H1 (cell line): ENCODE results near the gene WTIP.

Experiments
- ASH2L ChIP-seq: fragments of 200-600, 300-600 bp; sonication (generic); IDR thresholded peaks from one replicate; pipeline ENCODE4 v1.7.1; 2017; ENCODE audit warnings: low read length
- CBX5 ChIP-seq: fragments of 300-800, 300-1000 bp; sonication (generic); IDR thresholded peaks from 2 replicates; pipeline ENCODE4 v1.7.1; 2016; ENCODE audit warnings: antibody characterized with exemption, low read length, low read depth
- CTCF ChIP-seq, 3 experiments: IDR thresholded peaks; 1 replicate in 2 of 3; 2 replicates in 1 of 3; pipeline versions ENCODE4 v1.5.1 to v1.6.1; 2011; ENCODE audit warnings: low read length in 3 of 3, mild to moderate bottlenecking in 3 of 3, inconsistent platforms in 2 of 3, low read depth in 1 of 3, moderate library complexity in 1 of 3; ENCODE audit not compliant: insufficient read depth in 1 of 3; ENCODE audit errors: control extremely low read depth in 1 of 3
- RXRA ChIP-seq: IDR thresholded peaks from 2 replicates; pipeline ENCODE4 v1.6.1; 2011; ENCODE audit warnings: low read depth, mild to moderate bottlenecking, low read length, moderate library complexity; ENCODE audit not compliant: insufficient read depth
- SUZ12 ChIP-seq: fragments of 200-600 bp; sonication (generic); IDR thresholded peaks from 2 replicates; pipeline ENCODE4 v1.6.1; 2012; ENCODE audit warnings: mild to moderate bottlenecking, inconsistent platforms, low read length, moderate library complexity, mixed read lengths

GRCh38 chr19:34508540-34508939, 27.0 kb downstream of the WTIP start:
- TF ChIP-seq CTCF (IDR thresholded peaks at IDR 0.05; ENCODE audit: control extremely low read depth in 1 of 3, insufficient read depth in 1 of 3, low read depth in 1 of 3, low read length in 3 of 3): no peak
- TF ChIP-seq ASH2L: no peak
- no peak for TF ChIP-seq RXRA
- TF ChIP-seq CBX5: no peak
- TF ChIP-seq SUZ12: no peak
